ENCODE data around the gene DENND1A. TPM values are rescaled to one million over a fixed set of nuclear protein-coding genes. Genes with fewer than 3 reads are reported as not detected.

The DENND1A gene
- total RNA-seq, 4 donors from 2014 or later, result 17.6 to 33.8 (median 22.9) TPM

GRCh38 chr9:123652416-123652815, 277.5 kb downstream of the DENND1A start:
- TF ChIP-seq, protein P1, sequence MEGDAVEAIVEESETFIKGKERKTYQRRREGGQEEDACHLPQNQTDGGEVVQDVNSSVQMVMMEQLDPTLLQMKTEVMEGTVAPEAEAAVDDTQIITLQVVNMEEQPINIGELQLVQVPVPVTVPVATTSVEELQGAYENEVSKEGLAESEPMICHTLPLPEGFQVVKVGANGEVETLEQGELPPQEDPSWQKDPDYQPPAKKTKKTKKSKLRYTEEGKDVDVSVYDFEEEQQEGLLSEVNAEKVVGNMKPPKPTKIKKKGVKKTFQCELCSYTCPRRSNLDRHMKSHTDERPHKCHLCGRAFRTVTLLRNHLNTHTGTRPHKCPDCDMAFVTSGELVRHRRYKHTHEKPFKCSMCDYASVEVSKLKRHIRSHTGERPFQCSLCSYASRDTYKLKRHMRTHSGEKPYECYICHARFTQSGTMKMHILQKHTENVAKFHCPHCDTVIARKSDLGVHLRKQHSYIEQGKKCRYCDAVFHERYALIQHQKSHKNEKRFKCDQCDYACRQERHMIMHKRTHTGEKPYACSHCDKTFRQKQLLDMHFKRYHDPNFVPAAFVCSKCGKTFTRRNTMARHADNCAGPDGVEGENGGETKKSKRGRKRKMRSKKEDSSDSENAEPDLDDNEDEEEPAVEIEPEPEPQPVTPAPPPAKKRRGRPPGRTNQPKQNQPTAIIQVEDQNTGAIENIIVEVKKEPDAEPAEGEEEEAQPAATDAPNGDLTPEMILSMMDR (IDR thresholded peaks at IDR 0.05; ENCODE audit: low read depth), result no peak

- TF ChIP-seq, protein P1 (IDR thresholded peaks at IDR 0.05; ENCODE audit: low read depth), result no peak
Measured at GRCh38 chr9:123651871-123652270, 278.1 kb downstream of the DENND1A start.

DNA sequence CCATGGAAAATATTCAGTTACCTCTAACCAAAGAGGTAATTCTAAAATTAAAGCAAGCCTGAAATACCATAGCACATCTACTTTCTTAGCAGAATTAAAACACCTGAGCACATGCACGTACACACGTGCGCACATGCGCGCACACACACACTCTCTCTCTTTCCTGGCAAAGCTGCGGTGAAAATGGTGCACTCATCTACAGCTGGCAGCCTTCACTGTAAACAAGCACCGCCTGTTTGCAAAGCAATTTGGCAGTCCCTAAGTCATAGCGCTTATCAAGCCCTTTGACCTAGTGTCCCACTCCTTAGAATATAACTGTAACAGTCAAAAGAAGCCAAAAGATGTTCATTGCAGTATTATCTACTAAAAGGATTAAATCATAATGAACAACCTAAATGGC, 278.7 kb downstream of the DENND1A start:
- TF ChIP-seq, protein P1 (IDR thresholded peaks at IDR 0.05; ENCODE audit: low read depth), result no peak

GRCh38 chr9:123649909-123650308, 280.0 kb downstream of the DENND1A start:
- TF ChIP-seq, protein P1 (IDR thresholded peaks at IDR 0.05; ENCODE audit: low read depth), result no peak

GRCh38 chr9:123647145-123647544, 282.8 kb downstream of the DENND1A start:
- TF ChIP-seq, protein P1 (IDR thresholded peaks at IDR 0.05; ENCODE audit: low read depth), result no peak

DNA sequence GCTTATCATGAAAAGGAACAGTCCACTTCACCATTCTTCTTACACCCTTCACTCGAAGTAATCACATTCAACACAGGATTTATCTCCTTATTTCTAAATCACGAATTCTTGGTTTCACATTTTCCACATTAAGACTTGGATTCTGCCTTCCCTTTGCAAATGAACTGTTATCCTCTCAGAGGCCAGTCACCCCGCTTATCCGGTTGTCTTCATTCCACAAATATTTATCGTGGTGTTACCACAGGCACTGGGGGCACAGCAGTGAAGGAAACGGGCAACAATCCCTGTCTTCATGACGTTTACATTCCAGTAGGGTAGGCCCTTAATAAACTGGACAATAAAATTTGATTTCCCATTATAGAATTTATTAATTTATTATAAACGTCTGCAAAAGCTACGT, 284.2 kb downstream of the DENND1A start:
- TF ChIP-seq, protein P1 (IDR thresholded peaks at IDR 0.05; ENCODE audit: low read depth), result no peak

- TF ChIP-seq, protein P1 (IDR thresholded peaks at IDR 0.05; ENCODE audit: low read depth), result no peak
Measured at GRCh38 chr9:123645126-123645525, 284.8 kb downstream of the DENND1A start.

Measured in subcutaneous adipose tissue (tissue), 4 donors.